Hepatocyte (in vitro differentiated cells): ENCODE results near the gene CREB3. TPM values are rescaled to one million over a fixed set of nuclear protein-coding genes. Genes with fewer than 3 reads are reported as not detected.

Source experiments
- DNase-seq: peaks from one replicate; pipeline ENCODE4 v3.0.0-alpha.2; 2016; ENCODE audit warnings: low spot score
- H2AFZ ChIP-seq: fragments of 200-600 bp; sonication (generic); 2 replicates; pipeline ENCODE4 v1.6.0; 2016; ENCODE audit warnings: antibody characterized with exemption, mild to moderate bottlenecking
- H3K27ac ChIP-seq: fragments of 200-600 bp; sonication (generic); 2 replicates; pipeline ENCODE4 v1.5.1; 2016; ENCODE audit warnings: mild to moderate bottlenecking
- H3K27me3 ChIP-seq: fragments of 200-600 bp; sonication (generic); 2 replicates; pipeline ENCODE4 v1.6.1; 2016
- H3K36me3 ChIP-seq: fragments of 200-600 bp; sonication (generic); replicated peaks from 2 replicates; pipeline ENCODE4 v1.5.1; 2016; ENCODE audit warnings: low read depth; ENCODE audit not compliant: insufficient read depth
- H3K4me1 ChIP-seq: fragments of 200-600 bp; sonication (generic); 2 replicates; pipeline ENCODE4 v1.5.1; 2016; ENCODE audit warnings: mild to moderate bottlenecking, moderate library complexity; ENCODE audit not compliant: insufficient read depth
- H3K4me2 ChIP-seq: fragments of 200-600 bp; sonication (generic); 2 replicates; pipeline ENCODE4 v1.6.0; 2016
- H3K4me3 ChIP-seq: fragments of 200-600 bp; sonication (generic); 2 replicates; pipeline ENCODE4 v1.5.1; 2016; ENCODE audit warnings: mild to moderate bottlenecking
- H3K79me2 ChIP-seq: fragments of 200-600 bp; sonication (generic); 2 replicates; pipeline ENCODE4 v1.6.0; 2017; ENCODE audit warnings: mild to moderate bottlenecking
- H3K9me2 ChIP-seq: fragments of 200-600 bp; sonication (generic); replicated peaks from 2 replicates; pipeline ENCODE4 v1.6.0; 2017; ENCODE audit warnings: mild to moderate bottlenecking; ENCODE audit not compliant: insufficient read depth
- H3K9me3 ChIP-seq: fragments of 200-600 bp; sonication (generic); 2 replicates; pipeline ENCODE4 v1.5.1; 2016; ENCODE audit warnings: low read depth, mild to moderate bottlenecking
- H4K20me1 ChIP-seq: fragments of 200-600 bp; sonication (generic); 2 replicates; pipeline ENCODE4 v1.6.0; 2016; ENCODE audit warnings: mild to moderate bottlenecking; ENCODE audit not compliant: insufficient read depth, poor library complexity, severe bottlenecking
- CTCF ChIP-seq: fragments of 200-600 bp; sonication (generic); IDR thresholded peaks from 2 replicates; pipeline ENCODE4 v1.5.1; 2016; ENCODE audit warnings: antibody characterized with exemption, mild to moderate bottlenecking; ENCODE audit not compliant: poor library complexity
- EZH2 ChIP-seq: fragments of 200-600 bp; sonication (generic); IDR thresholded peaks from 2 replicates; pipeline ENCODE4 v1.6.1; 2016; ENCODE audit warnings: antibody characterized with exemption, mild to moderate bottlenecking, borderline replicate concordance
- EZH2phosphoT487 ChIP-seq: fragments of 200-600 bp; sonication (generic); IDR thresholded peaks from one replicate; pipeline ENCODE4 v1.6.1; 2018; ENCODE audit warnings: antibody characterized with exemption, mild to moderate bottlenecking, low read depth, moderate library complexity; ENCODE audit not compliant: unreplicated experiment, severe bottlenecking
- WGBS: methylation state at CpG from one replicate; pipeline ENCODE4 v1.1.6; 2016; ENCODE audit warnings: low lambda C conversion rate; ENCODE audit errors: missing lambda C conversion rate; 5-methylcytosine and 5-hydroxymethylcytosine counted together
- polyA plus RNA-seq: library from polyadenylated mRNA; unstranded; fragments of >200 nt; fragmentation: Nextera tagmentation; extraction: Ambion mirVana; gene quantifications from 2 replicates; pipeline ENCODE4 v1.2.1, GENCODE V29; 2016
- total RNA-seq: library from RNA; depleted of rRNA; stranded (reverse); fragments of >200 nt; gene quantifications from 2 replicates; pipeline ENCODE4 v1.2.3, GENCODE V29; 2014

The CREB3 gene
- total and polyA plus RNA-seq, 2 experiments from 2014 or later: 54.6 to 79.9 TPM

GRCh38 chr9:35737143-35737542 lies 4.7 kb downstream of the CREB3 start:
- Histone ChIP-seq H3K27me3 (no peaks in the 10 kb centered on the region), H3K4me3 (no peak overlapping the region), H3K79me2 (peaks cover 24% of the 10 kb centered on the region), H3K27ac (no peak overlapping the region), H3K9me3 (no peaks in the 10 kb centered on the region), H3K4me2 (no peak overlapping the region), H2AFZ (no peak overlapping the region), H3K9me2 (no peaks in the 10 kb centered on the region), H3K36me3 (no peaks in the 10 kb centered on the region), H4K20me1 (peaks cover 6% of the 10 kb centered on the region), H3K4me1 (peaks cover 14% of the 10 kb centered on the region)
- no peak for TF ChIP-seq EZH2
- TF ChIP-seq CTCF: no peak
- TF ChIP-seq EZH2phosphoT487: no peak
- WGBS: 89% methylated on average over 7 of the region's 7 CpGs
- no peak for DNase-seq

GRCh38 chr9:35738186-35738585 lies 5.7 kb downstream of the CREB3 start:
- TF ChIP-seq EZH2phosphoT487 (no peak), CTCF (no peak), EZH2 (no peak)
- no peak for DNase-seq
- H3K27ac ChIP-seq: no peak overlapping the region
- H3K4me1 ChIP-seq: peaks cover 14% of the 10 kb centered on the region
- H3K36me3 ChIP-seq: no peaks in the 10 kb centered on the region
- H3K9me2 ChIP-seq: no peaks in the 10 kb centered on the region
- H3K27me3 ChIP-seq: no peaks in the 10 kb centered on the region
- H2AFZ ChIP-seq: no peak overlapping the region
- no peaks in the 10 kb centered on the region for H3K9me3 ChIP-seq
- H3K4me3 ChIP-seq: no peak overlapping the region
- H3K79me2 ChIP-seq: peaks cover 29% of the 10 kb centered on the region
- WGBS: 94% methylated on average over 4 of the region's 4 CpGs
- H3K4me2 ChIP-seq: no peak overlapping the region
- H4K20me1 ChIP-seq: peaks cover 8% of the 10 kb centered on the region

GRCh38 chr9:35738924-35739323 lies 6.5 kb downstream of the CREB3 start:
- Histone ChIP-seq H3K9me3 (no peaks in the 10 kb centered on the region), H3K27me3 (no peaks in the 10 kb centered on the region), H3K4me2 (no peak overlapping the region), H3K4me1 (peaks cover 7% of the 10 kb centered on the region), H3K27ac (no peak overlapping the region), H3K4me3 (no peak overlapping the region), H3K9me2 (no peaks in the 10 kb centered on the region), H3K79me2 (peaks cover 29% of the 10 kb centered on the region), H4K20me1 (peaks cover 10% of the 10 kb centered on the region), H2AFZ (no peak overlapping the region), H3K36me3 (no peaks in the 10 kb centered on the region)
- DNase-seq: no peak
- over 99% methylated on average over 7 of the region's 7 CpGs for WGBS
- TF ChIP-seq EZH2 (no peak), EZH2phosphoT487 (no peak), CTCF (no peak)

GRCh38 chr9:35740243-35740642 lies 7.8 kb downstream of the CREB3 start:
- H3K9me3 ChIP-seq: no peaks in the 10 kb centered on the region
- H3K4me3 ChIP-seq: no peak overlapping the region
- DNase-seq: no peak
- no peak overlapping the region for H3K27ac ChIP-seq
- no peak overlapping the region for H3K4me2 ChIP-seq
- no peaks in the 10 kb centered on the region for H3K36me3 ChIP-seq
- TF ChIP-seq EZH2 (no peak), EZH2phosphoT487 (no peak), CTCF (no peak)
- H3K9me2 ChIP-seq: no peaks in the 10 kb centered on the region
- no peaks in the 10 kb centered on the region for H3K4me1 ChIP-seq
- WGBS: 94% methylated on average over 6 of the region's 6 CpGs
- no peak overlapping the region for H2AFZ ChIP-seq
- no peaks in the 10 kb centered on the region for H3K27me3 ChIP-seq
- peaks cover 25% of the 10 kb centered on the region for H3K79me2 ChIP-seq
- H4K20me1 ChIP-seq: peaks cover 10% of the 10 kb centered on the region
